ENCODE data around the gene CAMLG.

- no peak for TF ChIP-seq ZBTB49 (tag by site-specific recombination; IDR thresholded peaks at IDR 0.05; ENCODE audit: low read depth)
- TF ChIP-seq, protein P1, sequence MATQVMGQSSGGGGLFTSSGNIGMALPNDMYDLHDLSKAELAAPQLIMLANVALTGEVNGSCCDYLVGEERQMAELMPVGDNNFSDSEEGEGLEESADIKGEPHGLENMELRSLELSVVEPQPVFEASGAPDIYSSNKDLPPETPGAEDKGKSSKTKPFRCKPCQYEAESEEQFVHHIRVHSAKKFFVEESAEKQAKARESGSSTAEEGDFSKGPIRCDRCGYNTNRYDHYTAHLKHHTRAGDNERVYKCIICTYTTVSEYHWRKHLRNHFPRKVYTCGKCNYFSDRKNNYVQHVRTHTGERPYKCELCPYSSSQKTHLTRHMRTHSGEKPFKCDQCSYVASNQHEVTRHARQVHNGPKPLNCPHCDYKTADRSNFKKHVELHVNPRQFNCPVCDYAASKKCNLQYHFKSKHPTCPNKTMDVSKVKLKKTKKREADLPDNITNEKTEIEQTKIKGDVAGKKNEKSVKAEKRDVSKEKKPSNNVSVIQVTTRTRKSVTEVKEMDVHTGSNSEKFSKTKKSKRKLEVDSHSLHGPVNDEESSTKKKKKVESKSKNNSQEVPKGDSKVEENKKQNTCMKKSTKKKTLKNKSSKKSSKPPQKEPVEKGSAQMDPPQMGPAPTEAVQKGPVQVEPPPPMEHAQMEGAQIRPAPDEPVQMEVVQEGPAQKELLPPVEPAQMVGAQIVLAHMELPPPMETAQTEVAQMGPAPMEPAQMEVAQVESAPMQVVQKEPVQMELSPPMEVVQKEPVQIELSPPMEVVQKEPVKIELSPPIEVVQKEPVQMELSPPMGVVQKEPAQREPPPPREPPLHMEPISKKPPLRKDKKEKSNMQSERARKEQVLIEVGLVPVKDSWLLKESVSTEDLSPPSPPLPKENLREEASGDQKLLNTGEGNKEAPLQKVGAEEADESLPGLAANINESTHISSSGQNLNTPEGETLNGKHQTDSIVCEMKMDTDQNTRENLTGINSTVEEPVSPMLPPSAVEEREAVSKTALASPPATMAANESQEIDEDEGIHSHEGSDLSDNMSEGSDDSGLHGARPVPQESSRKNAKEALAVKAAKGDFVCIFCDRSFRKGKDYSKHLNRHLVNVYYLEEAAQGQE (tag by site-specific recombination; IDR thresholded peaks at IDR 0.05): no peak
- TF ChIP-seq, protein P2, sequence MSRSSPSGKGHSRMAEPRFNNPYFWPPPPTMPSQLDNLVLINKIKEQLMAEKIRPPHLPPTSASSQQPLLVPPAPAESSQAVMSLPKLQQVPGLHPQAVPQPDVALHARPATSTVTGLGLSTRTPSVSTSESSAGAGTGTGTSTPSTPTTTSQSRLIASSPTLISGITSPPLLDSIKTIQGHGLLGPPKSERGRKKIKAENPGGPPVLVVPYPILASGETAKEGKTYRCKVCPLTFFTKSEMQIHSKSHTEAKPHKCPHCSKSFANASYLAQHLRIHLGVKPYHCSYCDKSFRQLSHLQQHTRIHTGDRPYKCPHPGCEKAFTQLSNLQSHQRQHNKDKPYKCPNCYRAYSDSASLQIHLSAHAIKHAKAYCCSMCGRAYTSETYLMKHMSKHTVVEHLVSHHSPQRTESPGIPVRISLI (tag by site-specific recombination; IDR thresholded peaks at IDR 0.05): no peak
- no peak for TF ChIP-seq CTCF (tag by site-specific recombination; IDR thresholded peaks at IDR 0.05)
- TF ChIP-seq ZBTB10 (tag by site-specific recombination; IDR thresholded peaks at IDR 0.05): no peak
- no peak for TF ChIP-seq ZNF510 (tag by site-specific recombination; IDR thresholded peaks at IDR 0.05; ENCODE audit: insufficient replicate concordance)
- TF ChIP-seq ZNF558 (tag by site-specific recombination; IDR thresholded peaks at IDR 0.05): no peak
- TF ChIP-seq, protein P3, sequence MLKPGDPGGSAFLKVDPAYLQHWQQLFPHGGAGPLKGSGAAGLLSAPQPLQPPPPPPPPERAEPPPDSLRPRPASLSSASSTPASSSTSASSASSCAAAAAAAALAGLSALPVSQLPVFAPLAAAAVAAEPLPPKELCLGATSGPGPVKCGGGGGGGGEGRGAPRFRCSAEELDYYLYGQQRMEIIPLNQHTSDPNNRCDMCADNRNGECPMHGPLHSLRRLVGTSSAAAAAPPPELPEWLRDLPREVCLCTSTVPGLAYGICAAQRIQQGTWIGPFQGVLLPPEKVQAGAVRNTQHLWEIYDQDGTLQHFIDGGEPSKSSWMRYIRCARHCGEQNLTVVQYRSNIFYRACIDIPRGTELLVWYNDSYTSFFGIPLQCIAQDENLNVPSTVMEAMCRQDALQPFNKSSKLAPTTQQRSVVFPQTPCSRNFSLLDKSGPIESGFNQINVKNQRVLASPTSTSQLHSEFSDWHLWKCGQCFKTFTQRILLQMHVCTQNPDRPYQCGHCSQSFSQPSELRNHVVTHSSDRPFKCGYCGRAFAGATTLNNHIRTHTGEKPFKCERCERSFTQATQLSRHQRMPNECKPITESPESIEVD (tag by site-specific recombination; IDR thresholded peaks at IDR 0.05): no peak
- TF ChIP-seq, protein P4, sequence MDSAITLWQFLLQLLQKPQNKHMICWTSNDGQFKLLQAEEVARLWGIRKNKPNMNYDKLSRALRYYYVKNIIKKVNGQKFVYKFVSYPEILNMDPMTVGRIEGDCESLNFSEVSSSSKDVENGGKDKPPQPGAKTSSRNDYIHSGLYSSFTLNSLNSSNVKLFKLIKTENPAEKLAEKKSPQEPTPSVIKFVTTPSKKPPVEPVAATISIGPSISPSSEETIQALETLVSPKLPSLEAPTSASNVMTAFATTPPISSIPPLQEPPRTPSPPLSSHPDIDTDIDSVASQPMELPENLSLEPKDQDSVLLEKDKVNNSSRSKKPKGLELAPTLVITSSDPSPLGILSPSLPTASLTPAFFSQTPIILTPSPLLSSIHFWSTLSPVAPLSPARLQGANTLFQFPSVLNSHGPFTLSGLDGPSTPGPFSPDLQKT (IDR thresholded peaks at IDR 0.05; ENCODE audit: borderline replicate concordance, low read depth, low read length): no peak
Observed at GRCh38 chr5:134714541-134714940, 23.8 kb upstream of the CAMLG start.
